ENCODE data around the gene JAML.
"Not testable (repeated sequence)": the region's sequence is repeated elsewhere in the genome, so short reads cannot be mapped to it uniquely, and the experiment has no call there.

The JAML gene

DNA sequence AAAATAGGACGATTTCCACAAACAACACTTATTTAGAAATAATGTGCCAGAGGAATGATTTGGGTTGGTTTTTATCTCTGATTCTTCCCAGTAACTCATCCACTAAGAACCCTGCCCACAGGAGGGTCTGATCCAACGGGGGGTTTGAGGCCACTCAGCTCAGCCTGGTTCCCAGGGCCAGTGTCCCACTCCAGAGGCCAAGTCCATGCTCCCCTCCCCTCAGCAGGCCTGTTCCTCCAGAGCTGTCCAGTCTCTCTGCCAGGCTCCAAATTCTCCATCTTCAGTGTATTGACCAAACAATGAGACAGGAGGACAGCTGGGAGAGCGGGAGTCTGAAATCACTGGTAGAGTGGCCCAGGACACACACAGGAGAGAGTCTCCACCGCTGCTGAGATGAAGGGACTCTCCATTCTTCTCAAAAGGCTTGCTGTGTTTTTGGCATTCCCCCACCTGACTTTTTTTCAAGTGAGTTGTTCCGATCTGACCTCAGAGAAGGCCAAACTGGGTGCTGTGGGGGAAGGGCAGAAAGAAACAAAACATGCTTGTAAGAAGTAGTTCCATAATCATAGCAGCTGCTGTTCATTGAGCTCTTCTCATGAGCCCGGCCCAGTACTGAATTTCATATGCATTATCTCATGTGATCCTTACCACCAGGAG, 30.8 kb downstream of the JAML start:
- H3K9me3 ChIP-seq (ENCODE audit: low read length), result no peaks in the 10 kb centered on the region
- no peaks in the 10 kb centered on the region for H4K20me1 ChIP-seq (ENCODE audit: insufficient read depth, low read length)
- no peaks in the 10 kb centered on the region; the same call in 1 of the 2 replicates for H3K36me3 ChIP-seq (ENCODE audit: insufficient read depth, low read length)
- no peaks in the 10 kb centered on the region for H3K27me3 ChIP-seq (ENCODE audit: insufficient read depth, low read length)
- no peak overlapping the region for H3K9ac ChIP-seq (ENCODE audit: low read length)
- no peak overlapping the region for H2AFZ ChIP-seq (ENCODE audit: low read length)
- H3K4me2 ChIP-seq (ENCODE audit: low read length), result no peak overlapping the region
- no peak overlapping the region for H3K4me3 ChIP-seq (ENCODE audit: low read depth, low read length, poor library complexity, severe bottlenecking)
- H3K9me2 ChIP-seq (ENCODE audit: low read depth, low read length), result no peaks in the 10 kb centered on the region
- H3K79me2 ChIP-seq (ENCODE audit: insufficient read depth, low read length), result no peaks in the 10 kb centered on the region
- peaks cover 8% of the 10 kb centered on the region for H3K4me1 ChIP-seq (ENCODE audit: insufficient read depth, low read length, severe bottlenecking)
- TF ChIP-seq, protein P1, sequence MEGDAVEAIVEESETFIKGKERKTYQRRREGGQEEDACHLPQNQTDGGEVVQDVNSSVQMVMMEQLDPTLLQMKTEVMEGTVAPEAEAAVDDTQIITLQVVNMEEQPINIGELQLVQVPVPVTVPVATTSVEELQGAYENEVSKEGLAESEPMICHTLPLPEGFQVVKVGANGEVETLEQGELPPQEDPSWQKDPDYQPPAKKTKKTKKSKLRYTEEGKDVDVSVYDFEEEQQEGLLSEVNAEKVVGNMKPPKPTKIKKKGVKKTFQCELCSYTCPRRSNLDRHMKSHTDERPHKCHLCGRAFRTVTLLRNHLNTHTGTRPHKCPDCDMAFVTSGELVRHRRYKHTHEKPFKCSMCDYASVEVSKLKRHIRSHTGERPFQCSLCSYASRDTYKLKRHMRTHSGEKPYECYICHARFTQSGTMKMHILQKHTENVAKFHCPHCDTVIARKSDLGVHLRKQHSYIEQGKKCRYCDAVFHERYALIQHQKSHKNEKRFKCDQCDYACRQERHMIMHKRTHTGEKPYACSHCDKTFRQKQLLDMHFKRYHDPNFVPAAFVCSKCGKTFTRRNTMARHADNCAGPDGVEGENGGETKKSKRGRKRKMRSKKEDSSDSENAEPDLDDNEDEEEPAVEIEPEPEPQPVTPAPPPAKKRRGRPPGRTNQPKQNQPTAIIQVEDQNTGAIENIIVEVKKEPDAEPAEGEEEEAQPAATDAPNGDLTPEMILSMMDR (IDR thresholded peaks at IDR 0.05; ENCODE audit: low read length), result no peak
- TF ChIP-seq EZH2 (IDR thresholded peaks at IDR 0.05; ENCODE audit: borderline replicate concordance, low read length), result no peak
- H3K27ac ChIP-seq (ENCODE audit: low read depth, low read length, poor library complexity, severe bottlenecking), result no peak overlapping the region
- no peaks in the 10 kb centered on the region for H3F3A ChIP-seq (ENCODE audit: insufficient read depth, low read length)

DNA sequence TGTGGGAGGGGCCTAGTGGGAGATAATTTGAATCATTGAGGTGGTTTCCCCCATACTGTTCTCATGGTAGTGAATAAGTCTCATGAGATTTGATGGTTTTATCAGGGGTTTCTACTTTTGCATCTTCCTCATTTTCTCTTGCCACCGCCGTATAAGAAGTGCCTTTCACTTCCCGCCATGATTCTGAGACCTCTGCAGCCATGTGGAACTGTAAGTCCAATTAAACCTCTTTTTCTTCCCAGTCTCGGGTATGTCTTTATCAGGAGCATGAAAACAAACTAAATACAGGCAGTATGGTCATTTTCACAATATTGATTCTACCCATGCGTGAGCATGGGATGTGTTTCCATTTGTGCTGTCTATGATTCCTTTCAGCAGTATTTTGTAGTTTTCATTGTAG, 32.0 kb downstream of the JAML start:
- not testable (repeated sequence) for H3F3A ChIP-seq (ENCODE audit: insufficient read depth, low read length); H4K20me1 ChIP-seq (ENCODE audit: insufficient read depth, low read length); H3K4me1 ChIP-seq (ENCODE audit: insufficient read depth, low read length, severe bottlenecking); H3K27ac ChIP-seq (ENCODE audit: low read depth, low read length, poor library complexity, severe bottlenecking); H3K27me3 ChIP-seq (ENCODE audit: insufficient read depth, low read length); H3K4me3 ChIP-seq (ENCODE audit: low read depth, low read length, poor library complexity, severe bottlenecking); H2AFZ ChIP-seq (ENCODE audit: low read length); H3K9ac ChIP-seq (ENCODE audit: low read length); H3K9me2 ChIP-seq (ENCODE audit: low read depth, low read length); H3K4me2 ChIP-seq (ENCODE audit: low read length); H3K9me3 ChIP-seq (ENCODE audit: low read length); H3K79me2 ChIP-seq (ENCODE audit: insufficient read depth, low read length); H3K36me3 ChIP-seq (ENCODE audit: insufficient read depth, low read length)

DNA sequence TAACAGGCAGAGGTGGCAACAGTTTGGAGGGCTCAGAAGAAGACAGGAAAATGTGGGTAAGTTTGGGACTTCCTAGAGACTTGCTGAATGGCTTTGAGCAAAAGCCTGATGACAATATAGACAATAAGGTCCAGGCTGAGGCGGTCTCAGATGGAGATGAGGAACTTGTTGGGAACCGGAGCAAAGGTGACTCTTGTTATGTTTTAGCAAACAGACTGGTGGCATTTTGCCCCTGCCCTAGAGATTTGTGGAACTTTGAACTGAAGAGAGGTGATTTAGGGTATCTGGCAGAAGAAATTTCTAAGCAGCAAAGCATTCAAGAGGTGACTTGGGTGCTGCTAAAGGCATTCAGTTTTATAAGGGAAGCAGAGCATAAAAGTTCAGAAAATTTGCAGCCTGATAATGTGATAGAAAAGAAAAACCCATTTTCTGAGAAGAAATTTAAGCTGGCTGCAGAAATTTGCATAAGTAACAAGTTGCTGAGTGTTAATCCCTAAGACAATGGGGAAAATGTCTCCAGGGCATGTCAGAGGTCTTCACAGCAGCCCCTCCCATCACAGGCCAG, 33.8 kb downstream of the JAML start:
- H3K4me2 ChIP-seq (ENCODE audit: low read length), result not testable (repeated sequence)

DNA sequence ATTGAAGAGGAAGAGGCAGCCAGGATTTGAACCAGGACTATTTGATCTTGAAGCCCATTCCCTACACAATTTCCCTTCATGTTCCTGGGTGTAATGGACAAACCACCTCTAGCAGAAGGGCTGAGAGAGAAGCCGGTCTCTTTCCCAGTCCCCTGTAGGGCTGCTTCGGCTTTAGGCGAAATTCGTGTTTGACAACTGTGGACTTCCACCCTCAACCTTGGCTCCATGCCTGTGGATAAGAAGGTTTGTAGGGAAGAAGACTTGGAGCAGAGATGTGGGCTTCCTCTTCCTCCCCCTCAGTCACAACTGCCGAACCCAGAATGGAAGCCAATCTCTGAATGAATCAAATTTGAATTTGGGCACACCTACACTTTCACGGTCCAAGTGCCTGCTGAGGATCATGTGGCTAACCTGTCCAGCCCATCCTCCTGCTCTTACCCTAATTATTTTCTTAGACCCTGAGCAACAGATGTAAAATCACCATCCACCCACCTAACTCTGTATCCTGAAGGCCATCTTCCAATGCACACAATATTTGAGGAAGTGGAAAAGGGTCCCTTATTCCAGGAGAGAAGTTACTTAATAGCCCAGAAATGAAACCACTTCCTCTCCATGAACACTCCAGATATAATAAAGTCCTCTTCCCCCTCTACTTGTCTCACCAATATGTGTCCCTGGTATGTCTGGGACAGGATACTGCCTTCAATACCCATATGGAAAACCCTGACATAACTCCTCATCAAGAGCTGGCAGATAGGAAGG, 38.3 kb downstream of the JAML start:
- H3K4me2 ChIP-seq (ENCODE audit: low read length), result no peak overlapping the region

More for the DNA sequence above, 33.8 kb downstream of the JAML start:
- H3K36me3 ChIP-seq (ENCODE audit: insufficient read depth, low read length); H3K4me3 ChIP-seq (ENCODE audit: low read depth, low read length, poor library complexity, severe bottlenecking); H3K4me1 ChIP-seq (ENCODE audit: insufficient read depth, low read length, severe bottlenecking); H3K27me3 ChIP-seq (ENCODE audit: insufficient read depth, low read length); H3K9ac ChIP-seq (ENCODE audit: low read length); H4K20me1 ChIP-seq (ENCODE audit: insufficient read depth, low read length); H2AFZ ChIP-seq (ENCODE audit: low read length); H3K9me3 ChIP-seq (ENCODE audit: low read length); H3F3A ChIP-seq (ENCODE audit: insufficient read depth, low read length); H3K9me2 ChIP-seq (ENCODE audit: low read depth, low read length); H3K27ac ChIP-seq (ENCODE audit: low read depth, low read length, poor library complexity, severe bottlenecking); H3K79me2 ChIP-seq (ENCODE audit: insufficient read depth, low read length): not testable (repeated sequence)

More for the DNA sequence above, 38.3 kb downstream of the JAML start:
- Histone ChIP-seq H3K4me1 (ENCODE audit: insufficient read depth, low read length, severe bottlenecking) (no peaks in the 10 kb centered on the region), H3K9me3 (ENCODE audit: low read length) (no peaks in the 10 kb centered on the region), H3K79me2 (ENCODE audit: insufficient read depth, low read length) (no peaks in the 10 kb centered on the region), H3K4me3 (ENCODE audit: low read depth, low read length, poor library complexity, severe bottlenecking) (no peak overlapping the region), H3F3A (ENCODE audit: insufficient read depth, low read length) (no peaks in the 10 kb centered on the region), H4K20me1 (ENCODE audit: insufficient read depth, low read length) (no peaks in the 10 kb centered on the region), H2AFZ (ENCODE audit: low read length) (no peak overlapping the region), H3K9me2 (ENCODE audit: low read depth, low read length) (no peaks in the 10 kb centered on the region), H3K9ac (ENCODE audit: low read length) (no peak overlapping the region), H3K27ac (ENCODE audit: low read depth, low read length, poor library complexity, severe bottlenecking) (no peak overlapping the region), H3K36me3 (ENCODE audit: insufficient read depth, low read length) (no peaks in the 10 kb centered on the region), H3K27me3 (ENCODE audit: insufficient read depth, low read length) (no peaks in the 10 kb centered on the region)
- TF ChIP-seq EZH2 (IDR thresholded peaks at IDR 0.05; ENCODE audit: borderline replicate concordance, low read length), result no peak
- TF ChIP-seq, protein P1 (IDR thresholded peaks at IDR 0.05; ENCODE audit: low read length), result no peak

Data from OCI-LY1 (cell line).